Glutamatergic neuron (in vitro differentiated cells): ENCODE data around the gene PTGIS. TPM values are rescaled to one million over a fixed set of nuclear protein-coding genes. Genes with fewer than 3 reads are reported as not detected.

Experiments used
- DNase-seq: peaks from one replicate; pipeline ENCODE4 v3.0.0; 2022
- H3K27ac Mint-ChIP-seq: one replicate; pipeline ENCODE4 v1.8.0; 2020; ENCODE audit warnings: mild to moderate bottlenecking, mixed read lengths, inconsistent platforms; ENCODE audit not compliant: unreplicated experiment
- H3K27me3 Mint-ChIP-seq: one replicate; pipeline ENCODE4 v1.8.0; 2020; ENCODE audit warnings: mild to moderate bottlenecking, moderate library complexity, mixed read lengths, inconsistent platforms; ENCODE audit not compliant: unreplicated experiment
- H3K36me3 Mint-ChIP-seq: one replicate; pipeline ENCODE4 v1.8.0; 2020; ENCODE audit warnings: mild to moderate bottlenecking, mixed read lengths, inconsistent platforms; ENCODE audit not compliant: unreplicated experiment
- H3K4me1 Mint-ChIP-seq: one replicate; pipeline ENCODE4 v1.8.0; 2020; ENCODE audit warnings: mild to moderate bottlenecking, low read depth, mixed read lengths, inconsistent platforms; ENCODE audit not compliant: unreplicated experiment
- H3K4me3 Mint-ChIP-seq: one replicate; pipeline ENCODE4 v1.8.0; 2020; ENCODE audit warnings: mild to moderate bottlenecking, mixed read lengths, inconsistent platforms; ENCODE audit not compliant: unreplicated experiment
- H3K9me3 Mint-ChIP-seq: one replicate; pipeline ENCODE4 v1.8.0; 2020; ENCODE audit warnings: mild to moderate bottlenecking, moderate library complexity, mixed read lengths, inconsistent platforms; ENCODE audit not compliant: unreplicated experiment
- total RNA-seq: library from RNA; stranded (reverse); fragmentation: NEBNext Ultra II Directional; extraction: Animal tissue kit (Norgen Biotek cat#: 25700); gene quantifications from one replicate; pipeline ENCODE4 v1.2.1, GENCODE V29; 2021; ENCODE audit not compliant: unreplicated experiment
- TF ChIP-seq, protein P1 (sequence below): fragments of 200-600 bp; sonication (generic); IDR thresholded peaks from one replicate; pipeline ENCODE4 v1.5.0; 2021; ENCODE audit not compliant: partially characterized antibody, unreplicated experiment

The PTGIS gene
- total RNA-seq, 1 donor from 2014 or later, result 0.12 TPM

DNA sequence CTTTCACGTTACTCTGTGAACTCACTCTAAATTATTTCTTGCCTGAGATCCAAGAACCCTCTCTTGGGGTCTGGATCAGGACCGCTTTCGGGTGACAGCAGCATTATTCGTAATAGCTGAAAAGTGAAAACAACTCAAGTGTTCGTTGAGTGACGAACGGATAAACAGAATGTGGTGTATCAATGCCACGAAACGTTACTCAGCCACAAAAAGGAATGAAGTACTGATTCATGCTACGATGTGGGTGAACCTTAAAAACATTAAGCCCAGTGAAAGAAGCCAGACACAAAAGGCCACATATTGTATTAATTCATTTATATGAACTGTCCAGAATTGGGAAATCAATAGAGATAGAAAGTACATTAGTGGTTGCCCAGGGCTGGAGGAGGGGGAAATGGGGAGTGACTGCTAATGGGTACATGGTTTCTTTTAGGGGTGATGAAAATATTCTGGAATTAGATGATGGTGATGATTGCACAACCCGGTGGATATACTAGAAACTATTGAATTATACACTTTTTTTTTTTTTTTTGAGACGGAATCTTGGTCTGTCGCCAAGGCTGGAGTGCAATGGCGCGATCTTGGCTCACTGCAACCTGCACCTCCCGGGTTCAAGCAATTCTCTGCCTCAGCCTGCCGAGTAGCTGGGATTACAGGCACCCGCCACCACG lies 8.4 kb downstream of the PTGIS start:
- Mint-ChIP-seq H3K4me3 (no peak overlapping the region), H3K27me3 (peaks cover 8% of the 10 kb centered on the region), H3K9me3 (no peaks in the 10 kb centered on the region), H3K27ac (no peak overlapping the region), H3K4me1 (no peaks in the 10 kb centered on the region), H3K36me3 (no peaks in the 10 kb centered on the region)
- TF ChIP-seq, protein P1, sequence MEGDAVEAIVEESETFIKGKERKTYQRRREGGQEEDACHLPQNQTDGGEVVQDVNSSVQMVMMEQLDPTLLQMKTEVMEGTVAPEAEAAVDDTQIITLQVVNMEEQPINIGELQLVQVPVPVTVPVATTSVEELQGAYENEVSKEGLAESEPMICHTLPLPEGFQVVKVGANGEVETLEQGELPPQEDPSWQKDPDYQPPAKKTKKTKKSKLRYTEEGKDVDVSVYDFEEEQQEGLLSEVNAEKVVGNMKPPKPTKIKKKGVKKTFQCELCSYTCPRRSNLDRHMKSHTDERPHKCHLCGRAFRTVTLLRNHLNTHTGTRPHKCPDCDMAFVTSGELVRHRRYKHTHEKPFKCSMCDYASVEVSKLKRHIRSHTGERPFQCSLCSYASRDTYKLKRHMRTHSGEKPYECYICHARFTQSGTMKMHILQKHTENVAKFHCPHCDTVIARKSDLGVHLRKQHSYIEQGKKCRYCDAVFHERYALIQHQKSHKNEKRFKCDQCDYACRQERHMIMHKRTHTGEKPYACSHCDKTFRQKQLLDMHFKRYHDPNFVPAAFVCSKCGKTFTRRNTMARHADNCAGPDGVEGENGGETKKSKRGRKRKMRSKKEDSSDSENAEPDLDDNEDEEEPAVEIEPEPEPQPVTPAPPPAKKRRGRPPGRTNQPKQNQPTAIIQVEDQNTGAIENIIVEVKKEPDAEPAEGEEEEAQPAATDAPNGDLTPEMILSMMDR, result no peak
- no peak for DNase-seq

DNA sequence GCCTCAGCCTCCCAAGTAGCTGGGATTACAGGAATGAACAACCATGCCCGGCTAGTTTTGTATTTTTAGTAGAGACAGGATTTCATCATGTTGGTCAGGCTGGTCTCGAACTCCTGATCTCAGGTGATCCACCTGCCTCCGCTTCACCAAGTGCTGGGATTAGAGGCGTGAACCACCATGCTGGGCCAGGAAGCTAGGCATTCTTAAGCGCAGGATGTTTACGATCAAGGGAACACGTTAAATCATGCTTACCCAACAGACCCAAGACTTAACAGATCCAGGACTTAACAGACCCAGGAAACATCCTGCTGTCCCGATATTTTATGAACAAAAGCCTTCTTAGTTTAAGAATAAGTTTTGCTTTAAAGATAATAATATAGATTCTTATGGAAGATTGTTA lies 9.1 kb downstream of the PTGIS start:
- H3K36me3 Mint-ChIP-seq, result no peaks in the 10 kb centered on the region
- no peaks in the 10 kb centered on the region for H3K4me1 Mint-ChIP-seq
- H3K4me3 Mint-ChIP-seq, result no peak overlapping the region
- no peaks in the 10 kb centered on the region for H3K9me3 Mint-ChIP-seq
- DNase-seq, result no peak
- TF ChIP-seq, protein P1, result no peak
- no peak overlapping the region for H3K27ac Mint-ChIP-seq
- H3K27me3 Mint-ChIP-seq, result peaks cover 8% of the 10 kb centered on the region

DNA sequence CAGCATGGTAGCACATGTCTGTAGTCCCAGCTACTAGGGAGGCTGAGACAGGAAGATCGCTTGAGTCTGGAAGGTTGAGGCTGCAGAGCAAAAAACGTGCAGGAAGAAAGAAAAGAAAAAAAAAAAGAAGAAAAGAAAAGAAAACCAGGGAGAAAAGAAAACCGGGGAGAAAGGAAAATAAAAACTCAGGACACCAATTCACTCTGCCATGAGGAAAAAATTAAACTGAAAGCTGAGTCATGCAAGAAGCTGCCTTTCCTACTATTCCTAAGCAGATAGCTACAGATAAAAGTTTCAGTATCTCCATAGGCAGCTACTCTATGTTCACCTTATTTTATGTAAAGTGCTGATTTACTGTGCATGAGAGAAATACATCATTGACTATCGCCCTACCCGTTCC lies 10.5 kb downstream of the PTGIS start:
- no peak for DNase-seq
- H3K9me3 Mint-ChIP-seq, result no peaks in the 10 kb centered on the region
- no peaks in the 10 kb centered on the region for H3K4me1 Mint-ChIP-seq
- no peak overlapping the region for H3K27ac Mint-ChIP-seq
- TF ChIP-seq, protein P1, result no peak
- H3K27me3 Mint-ChIP-seq, result peaks cover 4% of the 10 kb centered on the region
- H3K4me3 Mint-ChIP-seq, result no peak overlapping the region
- H3K36me3 Mint-ChIP-seq, result no peaks in the 10 kb centered on the region

DNA sequence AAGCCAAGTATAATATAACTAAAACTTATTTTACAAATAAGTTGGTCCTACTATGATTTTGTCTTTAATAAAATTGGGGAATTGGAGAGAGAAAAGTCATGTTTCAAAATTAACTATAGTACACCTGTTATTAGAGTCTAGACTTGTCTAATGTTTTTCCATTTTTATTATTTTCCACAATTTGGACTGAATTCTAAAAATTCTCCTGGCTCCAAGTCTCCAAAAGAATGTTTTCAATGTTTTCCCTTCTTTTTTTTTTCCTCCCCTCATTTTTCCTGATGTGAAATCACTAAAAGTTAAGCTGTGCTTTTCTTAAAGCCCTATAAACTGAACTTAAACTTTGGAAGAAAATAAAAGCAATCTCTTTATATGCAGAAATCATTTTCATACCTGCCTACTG lies 11.3 kb downstream of the PTGIS start:
- Mint-ChIP-seq H3K4me3 (no peak overlapping the region), H3K27ac (no peak overlapping the region), H3K36me3 (no peaks in the 10 kb centered on the region), H3K9me3 (no peaks in the 10 kb centered on the region), H3K4me1 (no peaks in the 10 kb centered on the region), H3K27me3 (peaks cover 4% of the 10 kb centered on the region)
- TF ChIP-seq, protein P1, result no peak
- DNase-seq, result no peak

DNA sequence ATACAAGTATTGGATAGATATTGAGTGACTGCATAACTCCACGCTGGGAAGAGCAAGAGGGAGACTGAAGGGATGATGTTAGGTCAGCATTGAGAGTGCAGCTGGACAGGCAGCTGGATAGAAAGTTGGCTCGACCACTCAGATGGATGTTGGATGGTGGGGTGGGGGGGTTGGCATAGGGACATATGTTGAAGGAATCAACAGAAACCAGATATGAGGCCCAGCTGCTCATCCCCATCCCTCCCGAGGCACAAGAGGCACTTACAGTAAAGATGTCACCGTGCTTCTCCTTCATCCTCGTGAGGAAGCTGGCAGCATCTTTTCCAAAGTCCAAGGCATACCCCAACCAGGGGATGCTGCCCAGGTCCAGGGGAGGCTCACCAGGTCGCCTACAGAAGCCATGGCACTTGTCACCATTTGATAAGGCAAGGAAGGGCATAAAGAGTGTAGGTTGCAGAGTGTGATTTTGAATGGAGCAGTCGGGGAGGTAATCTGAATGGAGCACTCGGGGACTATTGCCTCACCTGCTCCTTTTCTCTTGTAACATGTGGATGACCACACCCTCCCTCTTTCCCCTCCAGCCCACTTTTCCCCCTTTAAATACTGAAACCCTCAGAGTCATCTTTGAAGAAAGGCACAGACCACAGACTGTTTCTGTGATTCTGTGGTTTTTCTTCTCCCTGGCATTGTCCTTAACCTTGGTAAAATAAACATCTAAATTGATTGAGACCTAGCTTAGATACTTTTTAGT lies 18.0 kb downstream of the PTGIS start:
- TF ChIP-seq, protein P1, result no peak
- Mint-ChIP-seq H3K36me3 (no peaks in the 10 kb centered on the region), H3K4me3 (no peak overlapping the region), H3K9me3 (no peaks in the 10 kb centered on the region), H3K4me1 (no peaks in the 10 kb centered on the region), H3K27me3 (no peaks in the 10 kb centered on the region), H3K27ac (no peak overlapping the region)
- no peak for DNase-seq
